Measurements from ENCODE around the gene EMX2. TPM values are rescaled to one million over a fixed set of nuclear protein-coding genes. Genes with fewer than 3 reads are reported as not detected.

EMX2 gene
- total and polyA plus RNA-seq, 9 donors: 5.7 to 12.5 (median 8.3) TPM

DNA sequence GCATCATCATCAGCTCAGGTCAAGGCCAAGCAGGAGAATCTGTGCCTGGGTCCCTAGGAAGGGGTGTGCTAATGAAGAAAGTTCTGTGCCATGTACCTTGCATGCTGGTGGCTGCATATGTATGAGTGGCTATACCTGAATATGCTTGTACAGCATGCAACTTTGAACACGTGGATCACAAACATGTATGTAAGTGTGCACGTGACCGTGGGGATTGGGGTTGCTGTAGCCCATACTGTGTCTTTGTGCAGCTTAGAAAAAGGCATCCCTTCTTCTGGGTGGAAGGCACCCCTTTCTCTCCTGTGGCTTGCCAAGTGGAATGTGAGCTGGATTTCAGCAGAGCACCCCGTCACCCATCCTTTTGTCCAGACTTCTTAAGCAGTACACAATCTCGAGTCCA is 13.8 kb downstream of the EMX2 start:
- WGBS (ENCODE audit: insufficient coverage): 86% methylated on average over 3 of the region's 5 CpGs
- DNase-seq: no peak
- Histone ChIP-seq H3K27me3 (ENCODE audit: control insufficient read depth, insufficient read depth, low read length) (peaks cover 71% of the 10 kb centered on the region), H3K27ac (ENCODE audit: low read length) (no peak overlapping the region), H3K9me3 (replicated peaks; ENCODE audit: control insufficient read depth, low read depth, low read length) (no peaks in the 10 kb centered on the region), H3K4me3 (ENCODE audit: low read length) (no peak overlapping the region), H3K36me3 (ENCODE audit: control insufficient read depth, insufficient read depth, low read length) (no peaks in the 10 kb centered on the region), H3K4me1 (ENCODE audit: control insufficient read depth, insufficient read depth, low read length) (peaks cover 33% of the 10 kb centered on the region)

DNA sequence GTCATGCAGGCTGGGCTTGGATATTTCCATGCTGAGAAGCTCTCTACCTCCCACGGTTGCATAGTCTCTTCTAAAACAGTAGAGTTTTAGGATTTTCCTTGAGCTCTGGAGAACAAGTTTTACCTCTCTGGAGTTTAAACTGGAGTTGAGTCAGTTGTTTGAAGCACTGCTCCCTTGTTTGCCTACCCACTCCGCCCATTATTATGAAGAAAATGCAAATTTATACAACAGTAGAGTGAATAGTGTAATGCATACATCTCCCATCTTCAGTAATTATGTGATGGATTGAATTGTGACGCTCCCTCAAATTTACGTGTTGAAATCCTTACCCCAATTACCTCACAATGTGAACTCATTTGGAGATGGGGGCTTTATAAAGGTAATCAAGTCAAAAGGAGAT is 17.2 kb downstream of the EMX2 start:
- no peak overlapping the region for H3K27ac ChIP-seq (ENCODE audit: low read length)
- H3K27me3 ChIP-seq (ENCODE audit: control insufficient read depth, insufficient read depth, low read length): peaks cover 42% of the 10 kb centered on the region
- peaks cover 5% of the 10 kb centered on the region for H3K4me1 ChIP-seq (ENCODE audit: control insufficient read depth, insufficient read depth, low read length)
- no peak overlapping the region for H3K4me3 ChIP-seq (ENCODE audit: low read length)
- no CpG with 5 or more reads among the region's 4 CpGs for WGBS (ENCODE audit: insufficient coverage)
- H3K36me3 ChIP-seq (ENCODE audit: control insufficient read depth, insufficient read depth, low read length): no peaks in the 10 kb centered on the region
- no peaks in the 10 kb centered on the region for H3K9me3 ChIP-seq (replicated peaks; ENCODE audit: control insufficient read depth, low read depth, low read length)
- no peak for DNase-seq

DNA sequence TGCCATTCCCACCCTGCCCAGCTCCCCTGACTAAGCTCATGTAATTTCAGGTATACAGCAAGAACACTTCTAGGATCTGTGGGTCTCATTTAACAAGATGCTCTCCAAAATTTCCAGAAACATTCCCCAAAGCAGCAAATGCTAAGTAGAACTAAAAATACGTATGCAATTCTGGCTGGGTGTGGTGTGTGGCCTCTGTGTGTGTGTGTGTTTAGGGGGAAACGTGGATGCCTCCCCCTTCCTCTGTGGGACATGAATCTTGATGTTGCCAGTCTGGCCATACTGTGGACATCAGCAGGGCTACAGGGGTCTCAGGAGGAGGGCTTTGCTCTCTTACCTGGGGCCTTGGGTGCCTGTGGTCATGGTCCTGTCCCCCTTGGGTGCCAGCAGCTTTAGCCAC is 18.4 kb downstream of the EMX2 start:
- Histone ChIP-seq H3K4me1 (ENCODE audit: control insufficient read depth, insufficient read depth, low read length) (no peaks in the 10 kb centered on the region), H3K27ac (ENCODE audit: low read length) (no peak overlapping the region), H3K9me3 (replicated peaks; ENCODE audit: control insufficient read depth, low read depth, low read length) (no peaks in the 10 kb centered on the region), H3K4me3 (ENCODE audit: low read length) (no peak overlapping the region), H3K36me3 (ENCODE audit: control insufficient read depth, insufficient read depth, low read length) (no peaks in the 10 kb centered on the region), H3K27me3 (ENCODE audit: control insufficient read depth, insufficient read depth, low read length) (peaks cover 31% of the 10 kb centered on the region)
- no peak for DNase-seq
- 43% methylated on average over 1 of the region's 2 CpGs for WGBS (ENCODE audit: insufficient coverage)

DNA sequence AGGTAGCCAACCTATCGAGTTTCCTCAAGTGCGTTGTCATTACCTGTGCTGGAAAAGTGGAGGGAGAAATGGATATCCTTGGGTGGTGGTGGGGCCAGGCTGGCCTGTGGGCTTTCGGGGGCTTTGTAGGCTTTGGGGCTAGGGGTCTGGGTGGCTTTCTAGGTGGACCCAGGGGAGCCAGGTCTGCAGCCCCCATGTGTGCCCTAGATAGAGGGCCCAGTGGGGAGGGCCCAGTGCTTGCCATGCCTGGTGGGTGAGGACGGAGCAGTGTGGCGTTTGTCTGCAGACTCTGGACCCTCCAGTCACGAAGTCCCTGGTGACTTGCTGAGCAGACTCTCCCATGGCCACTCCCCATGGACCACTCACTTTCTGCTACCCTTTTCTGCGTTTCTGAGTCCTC is 19.7 kb downstream of the EMX2 start:
- Histone ChIP-seq H3K27ac (ENCODE audit: low read length) (no peak overlapping the region), H3K27me3 (ENCODE audit: control insufficient read depth, insufficient read depth, low read length) (peaks cover 22% of the 10 kb centered on the region), H3K4me1 (ENCODE audit: control insufficient read depth, insufficient read depth, low read length) (no peaks in the 10 kb centered on the region), H3K36me3 (ENCODE audit: control insufficient read depth, insufficient read depth, low read length) (no peaks in the 10 kb centered on the region), H3K4me3 (ENCODE audit: low read length) (no peak overlapping the region), H3K9me3 (replicated peaks; ENCODE audit: control insufficient read depth, low read depth, low read length) (no peaks in the 10 kb centered on the region)
- WGBS (ENCODE audit: insufficient coverage): 92% methylated on average over 5 of the region's 7 CpGs
- no peak for DNase-seq

DNA sequence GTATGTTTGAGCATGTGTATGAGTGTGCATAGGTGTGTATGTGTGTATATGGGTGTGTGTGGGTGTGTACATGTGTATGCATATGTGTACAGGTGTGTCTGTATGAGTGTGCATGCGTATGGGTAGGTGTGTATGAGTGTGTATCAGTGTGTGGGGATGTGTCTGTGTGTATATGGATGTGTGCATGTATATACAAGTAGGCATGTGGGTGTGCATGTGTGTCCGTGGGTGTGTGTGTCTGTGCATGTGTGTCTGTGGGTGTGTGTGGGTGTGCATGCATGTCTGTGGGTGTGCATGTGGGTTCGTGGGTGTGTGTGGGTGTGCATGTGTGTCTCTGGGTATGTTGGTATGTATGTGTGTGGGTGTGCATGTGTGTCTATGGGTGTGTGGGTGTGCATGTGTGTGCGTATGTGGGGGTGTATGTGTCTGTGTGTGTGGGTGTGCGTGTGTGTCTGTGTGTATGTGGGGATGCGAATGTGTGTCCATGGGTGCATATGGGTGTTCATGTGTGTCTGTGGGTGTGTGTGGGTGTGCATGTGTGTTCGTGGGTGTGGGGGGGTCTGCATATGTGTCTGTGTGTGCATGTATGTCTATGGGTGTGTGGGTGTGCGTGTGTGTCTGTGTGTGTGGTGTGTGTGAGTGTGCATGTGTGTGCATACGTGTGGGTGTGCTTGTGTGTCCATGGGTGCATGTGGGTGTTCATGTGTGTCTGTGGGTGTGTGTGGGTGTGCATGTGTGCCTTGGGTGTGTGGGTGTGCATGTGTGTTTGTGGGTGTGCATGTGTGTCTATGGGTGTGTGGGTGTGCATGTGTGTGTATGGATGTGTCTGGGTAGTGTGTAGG is 20.6 kb downstream of the EMX2 start:
- Histone ChIP-seq H3K4me1 (ENCODE audit: control insufficient read depth, insufficient read depth, low read length) (peaks cover 2% of the 10 kb centered on the region), H3K27me3 (ENCODE audit: control insufficient read depth, insufficient read depth, low read length) (peaks cover 17% of the 10 kb centered on the region), H3K27ac (ENCODE audit: low read length) (no peak overlapping the region), H3K36me3 (ENCODE audit: control insufficient read depth, insufficient read depth, low read length) (no peaks in the 10 kb centered on the region), H3K9me3 (replicated peaks; ENCODE audit: control insufficient read depth, low read depth, low read length) (no peaks in the 10 kb centered on the region), H3K4me3 (ENCODE audit: low read length) (no peak overlapping the region)
- 84% methylated on average over 9 of the region's 9 CpGs for WGBS (ENCODE audit: insufficient coverage)
- no peak for DNase-seq

DNA sequence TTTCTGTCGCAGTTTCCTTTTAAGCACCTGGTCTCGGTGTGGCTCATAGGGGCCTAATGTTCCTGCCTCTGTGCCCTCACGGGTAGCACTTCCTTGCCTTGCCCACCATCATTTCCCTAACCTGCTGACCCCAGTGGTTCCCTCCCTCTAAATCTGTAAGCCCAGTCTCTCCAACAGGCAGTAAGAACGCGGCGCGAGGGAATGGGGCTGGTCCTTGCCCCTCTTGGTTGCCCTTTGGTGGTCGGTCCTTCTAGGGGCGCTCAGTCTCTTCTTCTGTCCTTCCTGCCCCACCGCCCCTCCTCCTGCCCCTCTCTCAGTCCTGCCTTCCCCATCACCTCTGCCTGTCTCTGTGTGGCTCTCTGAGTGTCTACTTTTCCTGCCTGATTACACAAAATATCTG is 21.2 kb downstream of the EMX2 start:
- no peaks in the 10 kb centered on the region for H3K36me3 ChIP-seq (ENCODE audit: control insufficient read depth, insufficient read depth, low read length)
- H3K27me3 ChIP-seq (ENCODE audit: control insufficient read depth, insufficient read depth, low read length): peaks cover 13% of the 10 kb centered on the region
- no peaks in the 10 kb centered on the region for H3K9me3 ChIP-seq (replicated peaks; ENCODE audit: control insufficient read depth, low read depth, low read length)
- no peak for DNase-seq
- H3K4me3 ChIP-seq (ENCODE audit: low read length): no peak overlapping the region
- 73% methylated on average over 9 of the region's 10 CpGs for WGBS (ENCODE audit: insufficient coverage)
- no peak overlapping the region for H3K27ac ChIP-seq (ENCODE audit: low read length)
- peaks cover 8% of the 10 kb centered on the region for H3K4me1 ChIP-seq (ENCODE audit: control insufficient read depth, insufficient read depth, low read length)

DNA sequence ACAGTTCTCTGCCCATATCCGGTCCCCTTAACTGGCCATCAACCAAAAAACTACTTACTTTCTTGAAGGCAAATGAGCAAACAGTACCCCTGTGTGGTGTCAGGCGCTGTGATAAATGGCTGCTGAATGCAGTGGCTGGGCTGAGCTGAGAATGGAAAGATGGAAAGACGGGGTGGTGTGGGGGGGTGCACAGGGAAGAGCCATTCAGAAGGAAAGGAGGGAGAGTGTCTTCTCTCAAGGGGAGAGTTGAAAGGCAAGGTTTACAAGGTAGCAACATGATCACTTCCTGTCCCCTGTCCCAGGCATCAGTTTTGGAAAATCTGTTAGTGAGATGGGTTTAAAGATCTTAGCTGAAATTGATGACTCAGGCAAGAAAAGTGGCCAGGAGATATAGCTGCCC is 22.5 kb downstream of the EMX2 start:
- no peak for DNase-seq
- Histone ChIP-seq H3K9me3 (replicated peaks; ENCODE audit: control insufficient read depth, low read depth, low read length) (no peaks in the 10 kb centered on the region), H3K27me3 (ENCODE audit: control insufficient read depth, insufficient read depth, low read length) (peaks cover 12% of the 10 kb centered on the region), H3K4me1 (ENCODE audit: control insufficient read depth, insufficient read depth, low read length) (peaks cover 16% of the 10 kb centered on the region), H3K27ac (ENCODE audit: low read length) (no peak overlapping the region), H3K4me3 (ENCODE audit: low read length) (no peak overlapping the region), H3K36me3 (ENCODE audit: control insufficient read depth, insufficient read depth, low read length) (no peaks in the 10 kb centered on the region)
- 60% methylated on average over 1 of the region's 3 CpGs for WGBS (ENCODE audit: insufficient coverage)

DNA sequence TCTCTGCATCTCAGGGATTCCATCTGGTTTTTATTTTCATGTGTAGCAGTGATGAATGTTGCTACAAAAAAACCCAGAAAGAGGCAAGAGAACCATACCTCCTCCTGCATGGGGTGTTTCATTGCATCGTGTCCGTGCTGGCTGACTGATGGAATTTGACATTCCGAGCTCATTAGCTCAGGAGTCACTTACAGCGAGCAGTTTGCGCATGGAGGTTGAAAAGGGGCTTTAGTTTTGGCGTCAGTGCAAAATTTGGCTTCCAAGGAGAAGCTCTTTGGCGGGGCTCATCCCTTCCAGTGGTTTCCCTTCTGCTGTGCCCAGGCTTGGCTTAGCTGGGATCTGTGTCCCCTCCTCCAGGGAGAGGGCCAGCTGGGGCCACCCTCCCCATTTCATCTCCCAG is 25.8 kb downstream of the EMX2 start:
- DNase-seq: peak; percentile 71
- Histone ChIP-seq H3K4me3 (ENCODE audit: low read length) (no peak overlapping the region), H3K27ac (ENCODE audit: low read length) (no peak overlapping the region), H3K4me1 (ENCODE audit: control insufficient read depth, insufficient read depth, low read length) (peaks cover 18% of the 10 kb centered on the region), H3K36me3 (ENCODE audit: control insufficient read depth, insufficient read depth, low read length) (no peaks in the 10 kb centered on the region), H3K27me3 (ENCODE audit: control insufficient read depth, insufficient read depth, low read length) (peaks cover 8% of the 10 kb centered on the region), H3K9me3 (replicated peaks; ENCODE audit: control insufficient read depth, low read depth, low read length) (no peaks in the 10 kb centered on the region)
- WGBS (ENCODE audit: insufficient coverage): 33% methylated on average over 6 of the region's 7 CpGs

DNA sequence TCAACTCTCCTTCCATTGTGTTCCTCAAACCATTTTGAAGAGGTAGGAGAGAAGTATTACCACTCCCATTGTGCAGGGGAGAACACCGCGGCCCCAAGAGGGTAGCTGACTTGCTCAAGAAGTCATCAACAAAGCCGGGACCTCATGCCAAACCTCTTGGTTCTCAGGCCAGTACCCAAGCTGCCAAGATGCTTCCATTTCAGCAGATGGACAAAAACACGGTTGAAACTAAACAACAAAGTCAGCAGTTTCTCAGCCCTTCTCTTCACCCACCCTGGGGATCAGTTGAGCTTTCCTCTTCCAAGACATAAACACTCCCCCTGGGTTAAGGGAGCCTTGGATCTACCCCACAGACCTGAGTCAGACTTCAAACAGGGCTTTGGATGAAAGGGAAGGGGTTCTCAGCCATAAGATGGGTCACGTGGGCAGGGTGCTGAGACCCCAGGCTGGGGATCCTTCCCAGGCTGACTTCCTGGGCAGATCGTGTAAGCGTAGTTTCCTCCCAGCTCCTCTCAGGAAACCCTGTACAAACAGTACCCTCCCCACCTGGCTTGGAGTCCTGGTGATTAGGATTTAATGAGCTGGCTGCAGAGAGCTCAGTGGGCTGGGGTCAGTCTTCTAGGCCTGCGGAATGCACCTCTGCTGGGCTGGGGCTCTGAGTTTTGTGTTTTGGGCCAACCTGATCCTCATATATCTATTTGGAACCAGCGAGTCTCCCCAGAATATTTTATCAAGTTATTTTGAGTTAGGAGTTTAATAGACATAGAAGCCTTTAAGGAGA is 27.3 kb downstream of the EMX2 start:
- H3K27me3 ChIP-seq (ENCODE audit: control insufficient read depth, insufficient read depth, low read length): peaks cover 7% of the 10 kb centered on the region
- no peaks in the 10 kb centered on the region for H3K9me3 ChIP-seq (replicated peaks; ENCODE audit: control insufficient read depth, low read depth, low read length)
- no peaks in the 10 kb centered on the region for H3K36me3 ChIP-seq (ENCODE audit: control insufficient read depth, insufficient read depth, low read length)
- 55% methylated on average over 4 of the region's 9 CpGs for WGBS (ENCODE audit: insufficient coverage)
- peaks cover 18% of the 10 kb centered on the region for H3K4me1 ChIP-seq (ENCODE audit: control insufficient read depth, insufficient read depth, low read length)
- H3K4me3 ChIP-seq (ENCODE audit: low read length): no peak overlapping the region
- DNase-seq: peak; percentile 54
- H3K27ac ChIP-seq (ENCODE audit: low read length): no peak overlapping the region

DNA sequence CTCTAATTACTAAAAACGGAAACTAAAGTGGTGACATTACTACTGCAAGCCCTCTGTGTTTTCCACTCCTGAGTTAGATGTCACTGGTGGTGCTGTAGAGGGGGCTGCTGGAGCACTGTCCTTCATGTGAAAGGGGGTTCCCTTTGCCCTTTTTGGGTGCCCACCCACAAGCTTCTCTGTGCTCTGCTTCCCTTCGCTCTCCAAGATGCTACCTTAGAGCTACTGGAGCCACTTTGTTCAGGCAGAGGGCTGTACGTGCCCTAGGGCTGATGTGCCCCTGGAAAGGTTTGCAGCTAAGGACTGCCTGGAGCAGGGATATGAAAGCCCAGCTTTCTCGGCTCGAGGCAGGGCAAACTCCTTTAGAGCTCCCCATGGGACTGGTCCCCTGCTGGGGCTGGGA is 28.3 kb downstream of the EMX2 start:
- peaks cover 13% of the 10 kb centered on the region for H3K27me3 ChIP-seq (ENCODE audit: control insufficient read depth, insufficient read depth, low read length)
- no peak for DNase-seq
- peaks cover 18% of the 10 kb centered on the region for H3K4me1 ChIP-seq (ENCODE audit: control insufficient read depth, insufficient read depth, low read length)
- 64% methylated on average over 4 of the region's 5 CpGs for WGBS (ENCODE audit: insufficient coverage)
- no peak overlapping the region for H3K4me3 ChIP-seq (ENCODE audit: low read length)
- no peaks in the 10 kb centered on the region for H3K36me3 ChIP-seq (ENCODE audit: control insufficient read depth, insufficient read depth, low read length)
- no peaks in the 10 kb centered on the region for H3K9me3 ChIP-seq (replicated peaks; ENCODE audit: control insufficient read depth, low read depth, low read length)
- no peak overlapping the region for H3K27ac ChIP-seq (ENCODE audit: low read length)
